CD4-positive, alpha-beta T cell treated with Interleukin-1 beta for 1 hour (primary cell): ENCODE data around the gene NPIPB13.
A peak's percentile ranks its signal among the peaks of the same experiment; 100 is the strongest.
"Not testable (repeated sequence)": the region's sequence is repeated elsewhere in the genome, so short reads cannot be mapped to it uniquely, and the experiment has no call there.

Experiments
- DNase-seq, 2 donors: peaks; one replicate each; pipeline ENCODE4 v3.0.0-alpha.2; 2020 to 2022

NPIPB13 gene

DNA sequence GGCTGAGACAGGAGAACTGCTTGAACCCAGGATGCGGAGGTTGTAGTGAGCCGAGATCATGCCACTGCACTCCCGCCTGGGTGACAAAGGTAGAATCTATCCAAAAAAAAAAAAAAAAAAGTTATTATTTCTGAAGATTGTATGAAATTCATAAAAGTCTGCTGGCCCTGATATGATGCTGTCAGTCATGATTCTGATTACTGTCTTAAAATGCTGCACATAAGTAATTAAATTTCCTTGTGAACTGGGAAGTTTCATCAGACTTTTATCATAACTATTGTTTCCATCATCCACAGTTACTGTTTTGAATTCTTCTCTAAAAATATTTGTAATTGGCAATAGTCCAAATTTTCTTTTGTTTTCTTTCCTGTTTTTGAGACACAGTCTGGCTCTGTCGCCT lies at the start of gene NPIPB13:
Gene NPIPB13 (minus strand): TSS at position 101 of the 400 bp plus-strand sequence. CDS start 2,906 bp downstream, outside the sequence.
- not testable (repeated sequence) for DNase-seq

GRCh38 chr16:30282357-30282756 lies 34.1 kb upstream of the NPIPB13 start:
- not testable (repeated sequence) for DNase-seq

- not testable (repeated sequence) for DNase-seq
Observed at GRCh38 chr16:30278523-30278922, 30.2 kb upstream of the NPIPB13 start.

DNA sequence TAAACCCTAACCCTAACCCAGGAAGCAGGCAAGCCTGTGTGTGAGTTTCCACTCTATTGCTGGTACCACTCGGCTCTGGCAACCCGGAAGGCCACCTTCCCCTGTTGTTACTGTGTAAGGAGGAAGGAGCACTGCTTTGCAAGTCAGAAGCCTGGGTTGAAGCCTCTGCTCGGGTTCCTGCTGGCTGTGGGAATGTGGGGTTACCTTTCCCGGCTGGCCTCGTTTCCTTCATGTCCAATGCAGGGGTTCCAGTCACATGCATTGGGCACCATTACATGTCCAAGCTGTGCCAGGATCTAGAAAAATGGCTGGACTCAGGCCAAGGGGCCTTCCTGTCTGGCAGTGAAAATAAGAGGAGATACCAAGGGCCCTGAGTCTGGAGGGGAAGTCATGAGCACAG lies 31.2 kb downstream of the NPIPB13 start:
- not testable (repeated sequence) for DNase-seq

DNA sequence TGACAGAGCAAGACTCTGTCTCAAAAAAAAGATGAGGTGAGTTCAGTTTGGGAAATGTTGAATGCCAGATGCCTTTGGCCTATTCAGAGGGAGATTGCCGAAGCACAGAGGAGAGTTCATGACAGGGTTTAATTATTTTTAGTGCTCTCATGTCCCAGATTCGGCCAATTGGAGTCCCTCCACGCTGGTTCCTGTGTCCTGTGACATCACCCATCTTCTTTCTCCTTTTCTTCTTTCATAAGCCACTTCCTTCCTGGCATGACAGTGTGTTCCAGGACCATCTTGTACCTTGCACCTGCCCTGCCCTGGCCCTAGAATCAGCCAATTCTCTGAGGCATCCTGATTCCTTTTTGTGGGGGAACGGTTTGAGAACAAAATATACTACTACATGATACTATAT lies 36.9 kb downstream of the NPIPB13 start:
- DNase-seq = not testable (repeated sequence)

DNA sequence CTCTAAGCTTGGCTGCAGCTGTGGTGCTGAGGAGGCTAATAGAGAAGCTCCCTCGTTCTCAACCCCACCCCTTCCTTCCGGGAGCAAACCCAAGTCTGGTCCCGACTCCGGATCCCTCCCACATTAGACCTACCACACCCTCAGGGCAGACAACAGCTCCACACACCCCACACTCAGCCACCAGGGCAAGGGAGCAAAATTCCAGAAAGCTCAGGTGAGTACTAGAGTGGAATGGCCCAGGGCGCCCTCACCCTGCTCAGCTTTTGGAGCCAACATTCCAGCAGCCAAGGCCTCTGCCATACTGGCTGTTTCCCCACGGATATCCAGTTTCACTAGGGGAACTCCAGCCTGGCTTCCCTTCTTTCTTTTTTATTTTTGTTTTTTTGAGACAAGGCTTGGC lies 39.2 kb downstream of the NPIPB13 start:
- peak in 1 of 2 donors; percentile 53 for DNase-seq

- peak in 1 of 2 donors; percentile 7 for DNase-seq
Observed at GRCh38 chr16:30207063-30207704, 41.1 kb downstream of the NPIPB13 start.

GRCh38 chr16:30206252-30206651 lies 42.0 kb downstream of the NPIPB13 start:
- DNase-seq = not testable (repeated sequence)

DNA sequence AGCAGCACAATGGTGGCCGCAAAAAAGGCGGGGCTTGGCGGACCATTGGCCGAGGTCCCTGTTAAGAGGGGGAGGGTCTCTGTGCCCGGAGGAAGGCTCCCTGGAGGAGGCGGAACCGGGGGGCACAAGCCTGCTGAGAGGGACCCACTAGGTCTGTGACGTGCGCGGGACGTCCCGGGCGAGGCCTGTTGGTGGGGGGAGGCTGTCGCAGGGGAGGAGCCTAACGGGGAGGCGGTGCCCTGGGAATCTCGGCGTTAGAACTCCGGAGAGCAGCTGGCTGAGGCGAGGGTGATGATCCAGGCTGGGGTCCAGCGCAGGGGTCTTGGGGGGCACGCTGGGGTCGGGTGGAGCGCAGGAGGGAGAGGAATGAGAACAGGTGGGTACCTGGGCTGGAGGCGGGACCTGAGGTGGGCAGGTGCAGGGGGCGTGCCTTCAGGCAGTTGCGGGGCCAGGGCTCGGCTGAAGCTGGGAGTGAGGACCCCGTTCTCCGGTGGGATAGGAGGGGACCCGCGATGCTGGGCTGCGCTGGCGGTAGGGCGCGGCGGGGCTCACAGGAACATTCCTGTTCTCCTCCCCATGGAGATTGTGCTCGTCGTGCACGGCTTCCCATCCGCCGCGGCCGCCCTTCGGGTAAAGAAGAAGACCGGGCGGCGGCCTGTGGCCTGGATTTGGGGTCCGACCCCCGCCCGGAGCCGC lies 42.6 kb downstream of the NPIPB13 start:
- DNase-seq = not testable (repeated sequence)

GRCh38 chr16:30199608-30200343 lies 48.5 kb downstream of the NPIPB13 start:
- DNase-seq = not testable (repeated sequence)

DNA sequence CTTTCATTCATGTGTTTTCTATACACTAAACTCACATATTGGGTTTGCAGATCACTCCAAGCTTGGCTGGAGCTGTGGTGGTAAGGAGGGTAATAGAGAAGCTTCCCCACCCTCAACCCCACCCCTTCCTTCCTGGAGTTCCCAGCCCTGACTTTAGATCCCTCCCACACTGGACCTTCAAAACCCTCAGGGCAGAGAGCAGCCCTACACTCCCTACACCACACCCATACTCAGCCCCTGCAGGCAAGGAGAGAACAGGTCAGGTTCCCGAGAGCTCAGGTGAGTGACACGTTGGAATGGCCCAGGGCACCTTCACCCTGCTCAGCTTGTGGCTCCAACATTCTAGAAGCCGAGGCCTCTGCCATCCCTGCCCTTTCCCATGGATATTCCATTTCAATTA lies 49.2 kb downstream of the NPIPB13 start, which contains the start of gene SULT1A3:
Gene SULT1A3 (plus strand): TSS at position 207 of the 400 bp plus-strand sequence. CDS start 1,474 bp downstream, outside the sequence.
- not testable (repeated sequence) for DNase-seq
